ENCODE measurements around the gene HUS1B.
A peak's percentile ranks its signal among the peaks of the same experiment; 100 is the strongest.

Gene HUS1B

GRCh38 chr6:650098-650497 lies 6.8 kb downstream of the HUS1B start:
- H3K4me3 ChIP-seq (replicated peaks; ENCODE audit: low read depth, low read length): no peak overlapping the region
- peak; percentile 48 for DNase-seq (ENCODE audit: low read depth)
- TF ChIP-seq CTCF (IDR thresholded peaks at IDR 0.05; ENCODE audit: low read length, missing control alignments): no peak

- no peak for TF ChIP-seq CTCF (IDR thresholded peaks at IDR 0.05; ENCODE audit: low read length, missing control alignments)
- no peak for DNase-seq (ENCODE audit: low read depth)
- no peak overlapping the region for H3K4me3 ChIP-seq (replicated peaks; ENCODE audit: low read depth, low read length)
These were observed 14.1 kb downstream of the HUS1B start for GRCh38 chr6:642805-643204.

- TF ChIP-seq CTCF (IDR thresholded peaks at IDR 0.05; ENCODE audit: low read length, missing control alignments): no peak
- H3K4me3 ChIP-seq (replicated peaks; ENCODE audit: low read depth, low read length): no peak overlapping the region
- no peak for DNase-seq (ENCODE audit: low read depth)
These were observed 15.5 kb downstream of the HUS1B start for GRCh38 chr6:641225-641985.

GRCh38 chr6:636488-636887 lies 20.4 kb downstream of the HUS1B start:
- H3K4me3 ChIP-seq (replicated peaks; ENCODE audit: low read depth, low read length): no peak overlapping the region
- DNase-seq (ENCODE audit: low read depth): no peak
- TF ChIP-seq CTCF (IDR thresholded peaks at IDR 0.05; ENCODE audit: low read length, missing control alignments): no peak

GRCh38 chr6:635233-635632 lies 21.7 kb downstream of the HUS1B start:
- no peak overlapping the region for H3K4me3 ChIP-seq (replicated peaks; ENCODE audit: low read depth, low read length)
- DNase-seq (ENCODE audit: low read depth): no peak
- no peak for TF ChIP-seq CTCF (IDR thresholded peaks at IDR 0.05; ENCODE audit: low read length, missing control alignments)

- no peak for DNase-seq (ENCODE audit: low read depth)
- no peak for TF ChIP-seq CTCF (IDR thresholded peaks at IDR 0.05; ENCODE audit: low read length, missing control alignments)
- no peak overlapping the region for H3K4me3 ChIP-seq (replicated peaks; ENCODE audit: low read depth, low read length)
These were observed 23.3 kb downstream of the HUS1B start for GRCh38 chr6:633611-634010.

- no peak for DNase-seq (ENCODE audit: low read depth)
- no peak for TF ChIP-seq CTCF (IDR thresholded peaks at IDR 0.05; ENCODE audit: low read length, missing control alignments)
These were observed 28.1 kb downstream of the HUS1B start for GRCh38 chr6:628766-629165.

More at GRCh38 chr6:628766-629165, 28.1 kb downstream of the HUS1B start:
- H3K4me3 ChIP-seq (replicated peaks; ENCODE audit: low read depth, low read length): no peak overlapping the region

Measured in fibroblast of pulmonary artery (primary cell).